ENCODE measurements around the gene SOHLH2.

Gene SOHLH2

DNA sequence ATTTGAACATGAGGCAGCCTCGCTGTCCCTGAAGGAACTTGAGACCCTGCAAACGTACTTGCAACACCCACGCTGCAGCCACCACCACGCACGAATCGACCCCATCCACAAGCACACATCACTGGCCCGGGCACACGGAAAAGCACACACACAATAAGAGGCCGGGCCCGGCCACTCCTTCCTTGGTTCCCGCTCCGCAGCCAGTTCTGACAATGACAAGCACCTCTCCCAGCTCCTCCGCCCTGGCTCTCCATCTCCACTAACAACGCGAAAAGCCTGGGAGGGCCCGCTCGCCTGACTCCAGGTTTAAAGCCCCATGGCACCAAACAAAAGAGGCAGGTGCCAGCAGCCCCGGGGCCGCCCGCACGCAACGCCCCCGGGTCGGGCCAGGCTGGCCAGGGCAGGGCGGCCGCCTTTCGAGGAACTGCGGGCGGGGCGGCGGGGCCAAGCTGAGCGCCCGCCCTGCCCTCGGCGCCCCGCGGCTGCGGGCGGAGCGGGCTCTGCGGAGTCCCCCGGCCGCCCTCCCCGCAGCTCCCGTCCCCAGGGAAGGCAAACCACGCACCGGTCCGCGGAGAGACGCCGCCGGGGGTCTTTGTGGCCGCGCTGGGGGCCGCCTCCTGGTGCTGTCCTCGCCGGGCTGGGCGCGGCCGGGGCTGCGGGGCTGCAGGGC lies 83.7 kb downstream of the SOHLH2 start:
- TF ChIP-seq CTCF (IDR thresholded peaks at IDR 0.05; ENCODE audit: unreplicated experiment in 3 of 3) = no peak
- Mint-ChIP-seq H3K36me3 (ENCODE audit: low read depth) (no peaks in the 10 kb centered on the region), H3K27me3 (ENCODE audit: low read depth) (peaks cover 48% of the 10 kb centered on the region), H3K27ac (peak overlapping the region in 2 of 3 experiments; percentile 38 to 53), H3K4me1 (peaks cover 62% of the 10 kb centered on the region), H3K4me3 (peak overlapping the region; percentile 85 to 99 (median 95)), H3K9me3 (no peaks in the 10 kb centered on the region)

DNA sequence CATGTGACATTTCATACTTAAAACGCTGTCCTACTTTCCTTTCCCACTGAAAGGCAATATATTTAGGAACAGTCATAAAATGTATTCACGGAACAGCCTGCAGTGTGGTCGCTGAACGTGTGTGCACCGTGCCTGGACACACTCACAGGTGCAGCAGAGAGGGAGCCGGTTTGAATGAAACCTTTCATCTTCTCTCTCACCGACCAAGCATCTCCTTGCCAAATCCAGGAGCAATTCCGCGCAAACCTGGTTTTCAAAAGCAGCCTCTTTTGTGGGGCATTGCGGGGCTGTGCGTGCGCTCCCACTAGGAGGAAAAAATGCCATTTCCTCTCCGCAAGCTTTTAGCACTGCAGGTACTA lies 84.2 kb downstream of the SOHLH2 start:
- TF ChIP-seq CTCF (IDR thresholded peaks at IDR 0.05; ENCODE audit: unreplicated experiment in 3 of 3) = no peak

DNA sequence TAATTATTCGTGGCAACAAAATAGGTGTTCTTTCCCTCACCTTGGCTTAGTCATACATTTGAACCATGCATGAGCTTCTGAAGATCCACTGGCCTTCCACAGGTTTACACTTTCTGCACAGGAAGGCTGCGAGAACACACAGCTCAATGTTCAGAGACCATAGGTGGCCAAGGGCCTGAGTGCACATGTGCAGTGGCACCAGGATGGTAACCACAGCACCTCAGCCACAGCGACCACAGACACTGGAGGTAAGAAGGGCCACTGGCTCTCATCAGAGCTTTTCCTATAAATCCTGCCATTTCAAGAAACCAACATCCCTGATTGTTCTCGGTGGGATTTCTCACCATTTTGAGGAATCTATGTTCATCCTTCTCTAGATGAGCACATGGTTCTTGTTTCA lies 84.8 kb downstream of the SOHLH2 start:
- TF ChIP-seq CTCF (IDR thresholded peaks at IDR 0.05; ENCODE audit: unreplicated experiment in 3 of 3) = no peak
- no peaks in the 10 kb centered on the region for H3K9me3 Mint-ChIP-seq

More for the DNA sequence above, 84.2 kb downstream of the SOHLH2 start:
- no peaks in the 10 kb centered on the region for H3K9me3 Mint-ChIP-seq
- no peaks in the 10 kb centered on the region for H3K36me3 Mint-ChIP-seq (ENCODE audit: low read depth)
- peak overlapping the region in 2 of 3 experiments; percentile 38 to 53 for H3K27ac Mint-ChIP-seq
- H3K4me3 Mint-ChIP-seq = peak overlapping the region; percentile 85 to 99 (median 95)
- H3K4me1 Mint-ChIP-seq = peaks cover 67% of the 10 kb centered on the region
- peaks cover 48% of the 10 kb centered on the region for H3K27me3 Mint-ChIP-seq (ENCODE audit: low read depth)

GRCh38 chr13:36126491-36126890 lies 87.9 kb downstream of the SOHLH2 start:
- Mint-ChIP-seq H3K27me3 (ENCODE audit: low read depth) (peaks cover 23% of the 10 kb centered on the region), H3K4me1 (peaks cover 78% of the 10 kb centered on the region), H3K27ac (peak overlapping the region in 2 of 3 experiments; percentile 22 to 35), H3K36me3 (ENCODE audit: low read depth) (no peaks in the 10 kb centered on the region), H3K4me3 (peak overlapping the region in 2 of 3 experiments; percentile 25 to 73), H3K9me3 (no peaks in the 10 kb centered on the region)
- no peak for TF ChIP-seq CTCF (IDR thresholded peaks at IDR 0.05; ENCODE audit: unreplicated experiment in 3 of 3)

More for the DNA sequence above, 84.8 kb downstream of the SOHLH2 start:
- H3K4me3 Mint-ChIP-seq = peak overlapping the region; percentile 25 to 99 (median 95)
- H3K27me3 Mint-ChIP-seq (ENCODE audit: low read depth) = peaks cover 43% of the 10 kb centered on the region
- H3K4me1 Mint-ChIP-seq = peaks cover 67% of the 10 kb centered on the region
- H3K27ac Mint-ChIP-seq = no peak overlapping the region
- H3K36me3 Mint-ChIP-seq (ENCODE audit: low read depth) = no peaks in the 10 kb centered on the region

GRCh38 chr13:36125841-36126240 lies 88.5 kb downstream of the SOHLH2 start:
- Mint-ChIP-seq H3K4me3 (no peak overlapping the region), H3K9me3 (no peaks in the 10 kb centered on the region), H3K27ac (no peak overlapping the region), H3K36me3 (ENCODE audit: low read depth) (no peaks in the 10 kb centered on the region), H3K4me1 (peaks cover 78% of the 10 kb centered on the region), H3K27me3 (ENCODE audit: low read depth) (peaks cover 22% of the 10 kb centered on the region)
- no peak for TF ChIP-seq CTCF (IDR thresholded peaks at IDR 0.05; ENCODE audit: unreplicated experiment in 3 of 3)

All from nephron (organoid).